Lower leg skin (tissue), 3 donors: Measurements from ENCODE around the gene PSMD9.

Experiments used
- POLR2A ChIP-seq, 2 donors: fragments of 450-650 bp; IDR thresholded peaks; one replicate each; pipeline ENCODE4 v1.6.1; 2016 to 2017; ENCODE audit warnings: antibody characterized with exemption in 2 of 2, mild to moderate bottlenecking in 1 of 2, moderate library complexity in 1 of 2
- TF ChIP-seq, protein P1 (sequence below), 3 donors: fragments of 450-650 bp; IDR thresholded peaks; one replicate each; pipeline ENCODE4 v1.5.1; 2016; ENCODE audit warnings: antibody characterized with exemption in 3 of 3, mild to moderate bottlenecking in 3 of 3, moderate library complexity in 2 of 3

DNA sequence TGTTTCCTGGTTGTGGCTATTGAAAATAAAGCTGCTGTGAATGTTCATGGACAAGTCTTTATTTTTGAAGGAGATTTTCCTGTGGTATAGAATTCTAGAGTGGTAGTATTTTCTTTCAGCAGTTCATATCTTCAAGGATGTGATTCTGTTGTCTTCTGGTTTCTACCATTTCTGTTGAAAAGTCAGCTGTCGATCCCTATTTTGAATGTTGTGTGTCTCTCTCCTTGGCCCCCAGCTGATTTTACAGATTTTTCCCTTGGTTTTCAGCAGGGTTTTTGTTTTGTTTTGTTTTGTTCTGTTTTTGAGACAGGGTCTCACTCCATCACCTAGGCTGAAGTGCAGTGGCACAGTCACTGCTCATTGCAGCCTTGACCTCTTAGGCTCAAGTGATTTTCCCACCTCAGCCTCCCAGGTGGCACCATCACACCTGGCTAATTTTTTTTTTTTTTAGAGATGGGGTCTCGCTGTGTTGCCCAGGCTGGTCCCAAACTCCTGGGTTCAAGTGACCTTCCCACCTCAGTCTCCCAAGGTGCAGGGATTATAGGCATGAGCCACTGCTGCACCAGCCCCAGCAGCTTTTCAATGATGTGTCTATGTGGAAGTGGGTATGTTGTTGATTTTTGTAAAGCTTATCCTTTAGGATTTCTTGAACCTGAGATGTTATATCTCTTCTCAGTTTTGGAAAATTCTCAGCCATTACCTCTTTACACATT, 57.9 kb downstream of the PSMD9 start:
- TF ChIP-seq, protein P1, sequence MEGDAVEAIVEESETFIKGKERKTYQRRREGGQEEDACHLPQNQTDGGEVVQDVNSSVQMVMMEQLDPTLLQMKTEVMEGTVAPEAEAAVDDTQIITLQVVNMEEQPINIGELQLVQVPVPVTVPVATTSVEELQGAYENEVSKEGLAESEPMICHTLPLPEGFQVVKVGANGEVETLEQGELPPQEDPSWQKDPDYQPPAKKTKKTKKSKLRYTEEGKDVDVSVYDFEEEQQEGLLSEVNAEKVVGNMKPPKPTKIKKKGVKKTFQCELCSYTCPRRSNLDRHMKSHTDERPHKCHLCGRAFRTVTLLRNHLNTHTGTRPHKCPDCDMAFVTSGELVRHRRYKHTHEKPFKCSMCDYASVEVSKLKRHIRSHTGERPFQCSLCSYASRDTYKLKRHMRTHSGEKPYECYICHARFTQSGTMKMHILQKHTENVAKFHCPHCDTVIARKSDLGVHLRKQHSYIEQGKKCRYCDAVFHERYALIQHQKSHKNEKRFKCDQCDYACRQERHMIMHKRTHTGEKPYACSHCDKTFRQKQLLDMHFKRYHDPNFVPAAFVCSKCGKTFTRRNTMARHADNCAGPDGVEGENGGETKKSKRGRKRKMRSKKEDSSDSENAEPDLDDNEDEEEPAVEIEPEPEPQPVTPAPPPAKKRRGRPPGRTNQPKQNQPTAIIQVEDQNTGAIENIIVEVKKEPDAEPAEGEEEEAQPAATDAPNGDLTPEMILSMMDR (IDR thresholded peaks at IDR 0.05), result no peak
- no peak for TF ChIP-seq POLR2A (IDR thresholded peaks at IDR 0.05)
